Mammary microvascular endothelial cell (primary cell): ENCODE measurements around the gene DCST2. TPM values are rescaled to one million over a fixed set of nuclear protein-coding genes. Genes with fewer than 3 reads are reported as not detected.

Experiments
- total RNA-seq: library from RNA; depleted of rRNA; stranded (reverse); fragments of >200 nt; gene quantifications from 2 replicates; pipeline ENCODE4 v1.2.3, GENCODE V29; 2015

Gene DCST2
- not detected in 2 replicates for total RNA-seq

GRCh38 chr1:155033524-155033923 lies at the start of gene DCST2, which contains the start of gene DCST1:
DCST2 (minus strand) TSS chr1:155033781; CDS start chr1:155033701, 80 bp downstream.
DCST1 (plus strand) TSS chr1:155033824; CDS start chr1:155034037, 213 bp downstream.

GRCh38 chr1:155078469-155079209 lies 45.1 kb upstream of the DCST2 start, which contains the start of gene EFNA3:
EFNA3 (plus strand) TSS chr1:155078837; CDS start chr1:155078942, 105 bp downstream.

GRCh38 chr1:155063550-155064110 lies 30.0 kb upstream of the DCST2 start, which contains the start of gene EFNA4:
EFNA4 (plus strand) TSS chr1:155063740; CDS start chr1:155063824, 84 bp downstream.

GRCh38 chr1:155050560-155051341 lies 17.2 kb upstream of the DCST2 start, which contains the start of gene ADAM15:
ADAM15 (plus strand) TSS chr1:155051316; CDS start chr1:155051387, 71 bp downstream.

GRCh38 chr1:155002464-155003226 lies 30.9 kb downstream of the DCST2 start, which contains the start of gene ZBTB7B:
ZBTB7B (plus strand) TSS chr1:155002802; CDS start chr1:155014661, 11,859 bp downstream.

GRCh38 chr1:154993572-154994268 lies 39.9 kb downstream of the DCST2 start, which contains the start of gene LENEP:
LENEP (plus strand) TSS chr1:154993586; CDS start chr1:154993608, 22 bp downstream.

GRCh38 chr1:154982897-154983648 lies 50.5 kb downstream of the DCST2 start, which contains the start of gene FLAD1:
FLAD1 (plus strand) TSS chr1:154983344; CDS start chr1:154983695, 351 bp downstream.

GRCh38 chr1:154974102-154974807 lies 59.3 kb downstream of the DCST2 start, which contains the start of gene CKS1B:
CKS1B (plus strand) TSS chr1:154974681; CDS start chr1:154974746, 65 bp downstream.

GRCh38 chr1:154970631-154971340 lies 62.8 kb downstream of the DCST2 start, which contains the start of gene SHC1:
SHC1 (minus strand) TSS chr1:154970747; CDS start chr1:154970526, 221 bp downstream.

Other genes with a start within 250 kb of the DCST2 start
- 0.40 and 0.64 TPM in 2 replicates for gene KCNN3, start 163.5 kb downstream of the DCST2 start, total RNA-seq
- gene PMVK, start 97.1 kb downstream of the DCST2 start, total RNA-seq, result 11.4 and 13.8 TPM in 2 replicates
- 41.0 and 47.8 TPM in 2 replicates for gene PBXIP1, start 77.7 kb downstream of the DCST2 start, total RNA-seq
- 13.3 and 13.9 TPM in 2 replicates for gene PYGO2, start 72.0 kb downstream of the DCST2 start, total RNA-seq
- gene SHC1, start 63.0 kb downstream of the DCST2 start, total RNA-seq, result 224 and 240 TPM in 2 replicates
- 186 and 213 TPM in 2 replicates for gene CKS1B, start 59.1 kb downstream of the DCST2 start, total RNA-seq
- gene FLAD1, start 50.4 kb downstream of the DCST2 start, total RNA-seq, result 27.8 and 32.6 TPM in 2 replicates
- gene LENEP, start 40.2 kb downstream of the DCST2 start, total RNA-seq, result not detected in 2 replicates
- gene ZBTB7B, start 31.0 kb downstream of the DCST2 start, total RNA-seq, result 14.7 and 15.7 TPM in 2 replicates
- gene DCST1, start within 50 bp of the DCST2 start, total RNA-seq, result not detected in 2 replicates
- 763 and 804 TPM in 2 replicates for gene ADAM15, start 17.5 kb upstream of the DCST2 start, total RNA-seq
- 7.9 and 9.4 TPM in 2 replicates for gene EFNA4, start 30.0 kb upstream of the DCST2 start, total RNA-seq
- 0.64 and 0.80 TPM in 2 replicates for gene EFNA3, start 45.1 kb upstream of the DCST2 start, total RNA-seq
- gene EFNA1, start 94.1 kb upstream of the DCST2 start, total RNA-seq, result 30.8 and 33.2 TPM in 2 replicates
- 35.6 and 39.2 TPM in 2 replicates for gene SLC50A1, start 102.1 kb upstream of the DCST2 start, total RNA-seq
- gene DPM3, start 106.8 kb upstream of the DCST2 start, total RNA-seq, result 98.3 and 118 TPM in 2 replicates
- 160 and 168 TPM in 2 replicates for gene KRTCAP2, start 139.5 kb upstream of the DCST2 start, total RNA-seq
- gene TRIM46, start 140.1 kb upstream of the DCST2 start, total RNA-seq, result 1.4 and 2.7 TPM in 2 replicates
- 2.7 and 4.0 TPM in 2 replicates for gene THBS3, start 174.1 kb upstream of the DCST2 start, total RNA-seq
- gene MTX1, start 174.9 kb upstream of the DCST2 start, total RNA-seq, result 74.1 and 76.9 TPM in 2 replicates
- gene ENTREP3, start 221.7 kb upstream of the DCST2 start, total RNA-seq, result 15.2 and 15.3 TPM in 2 replicates
- 111 and 127 TPM in 2 replicates for gene SCAMP3, start 228.6 kb upstream of the DCST2 start, total RNA-seq
- gene CLK2, start 239.7 kb upstream of the DCST2 start, total RNA-seq, result 13.1 and 15.4 TPM in 2 replicates
- gene HCN3, start 243.7 kb upstream of the DCST2 start, total RNA-seq, result 0.20 TPM in 2 replicates